SK-N-SH (cell line): ENCODE data around the gene CPEB3. TPM values are rescaled to one million over a fixed set of nuclear protein-coding genes. Genes with fewer than 3 reads are reported as not detected.

Source experiments
- CTCF ChIA-PET: fragments of 300-600, 350-600 bp; formaldehyde crosslinking; extraction: SDS; loops from one replicate; lab custom pipeline; 2021; lab: Yijun Ruan, JAX
- POLR2A ChIA-PET: fragments of 350-600 bp; sonication (Branson Sonifier 250); formaldehyde crosslinking; extraction: SDS; loops from one replicate; lab custom pipeline; 2020; ENCODE audit warnings: antibody characterized with exemption, inconsistent platforms; lab: Yijun Ruan, JAX
- DNase-seq: peaks from one replicate; pipeline ENCODE4 v3.0.0; 2012
- H2AFZ ChIP-seq: fragments of 200-600 bp; sonication (generic); 2 replicates; pipeline ENCODE4 v1.8.1; 2016; ENCODE audit warnings: antibody characterized with exemption, mild to moderate bottlenecking, low read depth
- H3F3A ChIP-seq: fragments of 200-600 bp; sonication (generic); replicated peaks from 2 replicates; pipeline ENCODE3; 2016; ENCODE audit warnings: antibody characterized with exemption, mild to moderate bottlenecking; ENCODE audit not compliant: insufficient read depth
- H3K27ac ChIP-seq, 2 experiments: fragments of 200-500 bp in 1 of 2; fragments of 200-600 bp in 1 of 2; sonication (Bioruptor generic) in 1 of 2; sonication (generic), shearing (Covaris generic) in 1 of 2; 2 replicates each; pipeline versions ENCODE4 v1.5.1 to v1.6.1; 2014 to 2016; ENCODE audit warnings: low read depth in 2 of 2, inconsistent platforms in 1 of 2, low read length in 1 of 2, mild to moderate bottlenecking in 1 of 2, mixed read lengths in 1 of 2
- H3K27me3 ChIP-seq: fragments of 200-600 bp; sonication (generic), shearing (Covaris generic); 2 replicates; pipeline ENCODE4 v1.6.1; 2016; ENCODE audit warnings: mixed run types; ENCODE audit not compliant: insufficient read depth
- H3K36me3 ChIP-seq, 2 experiments: fragments of 200-500 bp in 1 of 2; fragments of 200-600 bp in 1 of 2; sonication (Bioruptor generic) in 1 of 2; sonication (generic) in 1 of 2; replicated peaks in 1 of 2; 2 replicates each; pipeline versions ENCODE3 to v1.5.1; 2014 to 2016; ENCODE audit warnings: low read length in 1 of 2, mild to moderate bottlenecking in 1 of 2; ENCODE audit not compliant: insufficient read depth in 2 of 2, control insufficient read depth in 1 of 2
- H3K4me1 ChIP-seq, 2 experiments: fragments of 200-500 bp in 1 of 2; fragments of 200-600 bp in 1 of 2; sonication (Bioruptor generic) in 1 of 2; sonication (generic), shearing (Covaris generic) in 1 of 2; 2 replicates each; pipeline versions ENCODE4 v1.5.1 to v1.6.1; 2014 to 2016; ENCODE audit warnings: low read depth in 1 of 2, low read length in 1 of 2, mixed run types in 1 of 2; ENCODE audit not compliant: insufficient read depth in 2 of 2, control insufficient read depth in 1 of 2
- H3K4me2 ChIP-seq: fragments of 200-600 bp; sonication (generic), shearing (Covaris generic); 2 replicates; pipeline ENCODE4 v1.6.1; 2017; ENCODE audit warnings: mixed run types
- H3K4me3 ChIP-seq, 2 experiments: fragments of 200-500 bp in 1 of 2; fragments of 200-600 bp in 1 of 2; sonication (Bioruptor generic) in 1 of 2; sonication (generic), shearing (Covaris generic) in 1 of 2; 2 replicates each; pipeline versions ENCODE4 v1.5.1 to v1.8.1; 2014 to 2016; ENCODE audit warnings: low read depth in 2 of 2, inconsistent platforms in 1 of 2, low read length in 1 of 2, mild to moderate bottlenecking in 1 of 2, mixed read lengths in 1 of 2, moderate library complexity in 1 of 2
- H3K79me2 ChIP-seq: fragments of 200-600 bp; sonication (generic); 2 replicates; pipeline ENCODE4 v1.8.1; 2017; ENCODE audit warnings: mild to moderate bottlenecking; ENCODE audit not compliant: insufficient read depth
- H3K9ac ChIP-seq: fragments of 200-600 bp; sonication (generic); 2 replicates; pipeline ENCODE4 v1.6.1; 2017; ENCODE audit warnings: mixed run types
- H3K9me2 ChIP-seq: fragments of 200-600 bp; sonication (generic); 2 replicates; pipeline ENCODE4 v1.6.1; 2017; ENCODE audit warnings: mixed run types
- H3K9me3 ChIP-seq: fragments of 200-600 bp; sonication (generic); 2 replicates; pipeline ENCODE4 v1.6.1; 2017; ENCODE audit warnings: mixed run types, mild to moderate bottlenecking, moderate library complexity
- H4K20me1 ChIP-seq: fragments of 200-600 bp; sonication (generic); 2 replicates; pipeline ENCODE4 v1.6.1; 2017; ENCODE audit warnings: mild to moderate bottlenecking, mixed run types; ENCODE audit not compliant: insufficient read depth
- CHD2 ChIP-seq: fragments of 150-350 bp; IDR thresholded peaks from 2 replicates; pipeline ENCODE4 v1.6.1; 2018; ENCODE audit warnings: low read length; ENCODE audit not compliant: partially characterized antibody
- EP300 ChIP-seq, 2 experiments: IDR thresholded peaks; 2 replicates each; pipeline versions ENCODE4 v1.4.0 to v1.6.1; 2012; ENCODE audit warnings: borderline replicate concordance in 1 of 2, low read depth in 1 of 2, low read length in 1 of 2
- FOSL2 ChIP-seq: IDR thresholded peaks from 2 replicates; pipeline ENCODE4 v1.4.0; 2012; ENCODE audit warnings: low read depth, mild to moderate bottlenecking, moderate library complexity, borderline replicate concordance
- GATA2 ChIP-seq: sonication (generic); formaldehyde crosslinking; IDR thresholded peaks from 2 replicates; pipeline ENCODE4 v1.5.0; 2020; ENCODE audit warnings: mild to moderate bottlenecking, missing genetic modification reagents
- JUND ChIP-seq: IDR thresholded peaks from 2 replicates; pipeline ENCODE4 v1.4.0; 2012
- MEF2A ChIP-seq: IDR thresholded peaks from 2 replicates; pipeline ENCODE4 v1.4.0; 2012; ENCODE audit warnings: low read depth, borderline replicate concordance
- NFIC ChIP-seq: IDR thresholded peaks from 2 replicates; pipeline ENCODE4 v1.4.0; 2012; ENCODE audit warnings: borderline replicate concordance
- NRF1 ChIP-seq: IDR thresholded peaks from 2 replicates; pipeline ENCODE4 v1.6.1; 2012; ENCODE audit warnings: low read depth, mild to moderate bottlenecking, low read length
- POLR2AphosphoS5 ChIP-seq: IDR thresholded peaks from 2 replicates; pipeline ENCODE4 v1.6.1; 2012; ENCODE audit warnings: low read depth, low read length
- RAD21 ChIP-seq: IDR thresholded peaks from 2 replicates; pipeline ENCODE4 v1.6.1; 2012; ENCODE audit warnings: mild to moderate bottlenecking, low read length
- RCOR1 ChIP-seq: fragments of 150-350 bp; IDR thresholded peaks from 2 replicates; pipeline ENCODE4 v1.6.1; 2017; ENCODE audit warnings: antibody characterized with exemption, low read length
- RFX5 ChIP-seq: IDR thresholded peaks from 2 replicates; pipeline ENCODE4 v1.6.1; 2012; ENCODE audit warnings: mild to moderate bottlenecking, improper control_type of control experiment, low read length
- TAF1 ChIP-seq: IDR thresholded peaks from 2 replicates; pipeline ENCODE4 v1.6.1; 2012; ENCODE audit warnings: low read depth, mild to moderate bottlenecking, low read length, moderate library complexity, borderline replicate concordance
- TCF12 ChIP-seq: IDR thresholded peaks from 2 replicates; pipeline ENCODE4 v1.4.0; 2012
- TEAD4 ChIP-seq: IDR thresholded peaks from 2 replicates; pipeline ENCODE4 v1.4.0; 2012; ENCODE audit warnings: mild to moderate bottlenecking, borderline replicate concordance; ENCODE audit not compliant: insufficient read depth
- WGBS: methylation state at CpG from one replicate; pipeline ENCODE4 v1.1.6; 2017; ENCODE audit warnings: low lambda C conversion rate; 5-methylcytosine and 5-hydroxymethylcytosine counted together
- polyA plus RNA-seq, 3 experiments: library from polyadenylated mRNA; depleted of rRNA; stranded (reverse); fragments of >200 nt; gene quantifications; 2 replicates each; pipeline ENCODE4 v1.2.3, GENCODE V29; 2012
- TF ChIP-seq, protein P1 (sequence below): IDR thresholded peaks from 2 replicates; pipeline ENCODE4; 2012
- TF ChIP-seq, protein P2 (sequence below): fragments of 150-350 bp; IDR thresholded peaks from 2 replicates; pipeline ENCODE4 v1.6.1; 2016; ENCODE audit warnings: mild to moderate bottlenecking, low read depth, low read length
- TF ChIP-seq, protein P3 (sequence below): fragments of 150-350 bp; IDR thresholded peaks from 2 replicates; pipeline ENCODE4 v1.6.1; 2017; ENCODE audit warnings: antibody characterized with exemption, low read length, low read depth, borderline replicate concordance
- TF ChIP-seq, protein P4 (sequence below): IDR thresholded peaks from 2 replicates; pipeline ENCODE4 v1.6.1; 2012; ENCODE audit warnings: mild to moderate bottlenecking, low read depth, low read length, moderate library complexity

The CPEB3 gene
- polyA plus RNA-seq, 1 of the 3 experiments (the other 2 are of a cell fraction), result 0.36 TPM

DNA sequence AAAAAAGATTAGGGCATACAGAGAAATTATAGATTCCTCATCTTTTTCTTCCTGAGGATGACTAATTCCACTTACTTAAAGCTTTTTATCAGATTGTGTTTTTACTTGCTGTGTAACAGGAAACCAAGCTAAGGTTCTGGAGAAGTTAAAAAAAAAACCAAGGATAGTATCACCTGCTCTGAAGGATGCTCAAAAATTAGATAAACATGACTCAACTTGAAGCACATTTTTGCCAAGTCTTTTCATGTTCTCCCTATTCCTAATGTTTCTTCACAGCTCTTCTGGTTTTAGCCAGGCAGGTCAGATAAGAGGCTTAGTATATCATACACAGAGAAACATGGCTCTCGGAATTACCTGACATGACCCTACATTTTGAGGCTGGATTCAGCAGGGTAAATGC lies 90.3 kb downstream of the CPEB3 start:
- Histone ChIP-seq H3K9ac (no peak overlapping the region), H3F3A (peaks cover 10% of the 10 kb centered on the region), H3K4me1 (no peaks in the 10 kb centered on the region), H3K27ac (peak overlapping the region in 1 of 2 experiments; percentile 12; a peak in 1 of 4 replicates), H3K27me3 (no peaks in the 10 kb centered on the region), H3K79me2 (0 out of 2 replicates have a peak, but pooled peaks cover 2% of the 10 kb centered on the region), H3K9me3 (no peaks in the 10 kb centered on the region), H3K9me2 (no peaks in the 10 kb centered on the region), H2AFZ (no peak overlapping the region), H3K36me3 (no peaks in the 10 kb centered on the region), H3K4me3 (no peak overlapping the region), H4K20me1 (no peaks in the 10 kb centered on the region), H3K4me2 (no peak overlapping the region)
- POLR2A ChIA-PET, result no interaction called here
- CTCF ChIA-PET, result no interaction called here
- 94% methylated on average over 1 of the region's 1 CpG for WGBS
- TF ChIP-seq, protein P1, sequence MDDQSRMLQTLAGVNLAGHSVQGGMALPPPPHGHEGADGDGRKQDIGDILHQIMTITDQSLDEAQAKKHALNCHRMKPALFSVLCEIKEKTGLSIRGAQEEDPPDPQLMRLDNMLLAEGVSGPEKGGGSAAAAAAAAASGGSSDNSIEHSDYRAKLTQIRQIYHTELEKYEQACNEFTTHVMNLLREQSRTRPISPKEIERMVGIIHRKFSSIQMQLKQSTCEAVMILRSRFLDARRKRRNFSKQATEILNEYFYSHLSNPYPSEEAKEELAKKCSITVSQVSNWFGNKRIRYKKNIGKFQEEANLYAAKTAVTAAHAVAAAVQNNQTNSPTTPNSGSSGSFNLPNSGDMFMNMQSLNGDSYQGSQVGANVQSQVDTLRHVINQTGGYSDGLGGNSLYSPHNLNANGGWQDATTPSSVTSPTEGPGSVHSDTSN, result peak; percentile 30; the same call in 1 of the 2 replicates
- TF ChIP-seq CHD2 (no peak), EP300 (IDR thresholded peaks at IDR 0.05; ENCODE audit: borderline replicate concordance in 1 of 2, low read depth in 1 of 2, low read length in 1 of 2) (0 out of 4 replicates have a peak, but pooled peaks of 1 of the 2 experiments have one; percentile 25), JUND (no peak; the same call in 1 of the 2 replicates), TCF12 (peak; percentile 49; the same call in 1 of the 2 replicates), TEAD4 (0 out of 2 replicates have a peak, but pooled peaks have one; percentile 35), POLR2AphosphoS5 (no peak), FOSL2 (peak; percentile 27; the same call in 1 of the 2 replicates), NFIC (peak; percentile 27; the same call in 1 of the 2 replicates), RAD21 (no peak)
- TF ChIP-seq, protein P2, sequence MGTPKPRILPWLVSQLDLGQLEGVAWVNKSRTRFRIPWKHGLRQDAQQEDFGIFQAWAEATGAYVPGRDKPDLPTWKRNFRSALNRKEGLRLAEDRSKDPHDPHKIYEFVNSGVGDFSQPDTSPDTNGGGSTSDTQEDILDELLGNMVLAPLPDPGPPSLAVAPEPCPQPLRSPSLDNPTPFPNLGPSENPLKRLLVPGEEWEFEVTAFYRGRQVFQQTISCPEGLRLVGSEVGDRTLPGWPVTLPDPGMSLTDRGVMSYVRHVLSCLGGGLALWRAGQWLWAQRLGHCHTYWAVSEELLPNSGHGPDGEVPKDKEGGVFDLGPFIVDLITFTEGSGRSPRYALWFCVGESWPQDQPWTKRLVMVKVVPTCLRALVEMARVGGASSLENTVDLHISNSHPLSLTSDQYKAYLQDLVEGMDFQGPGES, result no peak
- TF ChIP-seq, protein P3, sequence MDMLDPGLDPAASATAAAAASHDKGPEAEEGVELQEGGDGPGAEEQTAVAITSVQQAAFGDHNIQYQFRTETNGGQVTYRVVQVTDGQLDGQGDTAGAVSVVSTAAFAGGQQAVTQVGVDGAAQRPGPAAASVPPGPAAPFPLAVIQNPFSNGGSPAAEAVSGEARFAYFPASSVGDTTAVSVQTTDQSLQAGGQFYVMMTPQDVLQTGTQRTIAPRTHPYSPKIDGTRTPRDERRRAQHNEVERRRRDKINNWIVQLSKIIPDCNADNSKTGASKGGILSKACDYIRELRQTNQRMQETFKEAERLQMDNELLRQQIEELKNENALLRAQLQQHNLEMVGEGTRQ, result no peak
- DNase-seq, result no peak

DNA sequence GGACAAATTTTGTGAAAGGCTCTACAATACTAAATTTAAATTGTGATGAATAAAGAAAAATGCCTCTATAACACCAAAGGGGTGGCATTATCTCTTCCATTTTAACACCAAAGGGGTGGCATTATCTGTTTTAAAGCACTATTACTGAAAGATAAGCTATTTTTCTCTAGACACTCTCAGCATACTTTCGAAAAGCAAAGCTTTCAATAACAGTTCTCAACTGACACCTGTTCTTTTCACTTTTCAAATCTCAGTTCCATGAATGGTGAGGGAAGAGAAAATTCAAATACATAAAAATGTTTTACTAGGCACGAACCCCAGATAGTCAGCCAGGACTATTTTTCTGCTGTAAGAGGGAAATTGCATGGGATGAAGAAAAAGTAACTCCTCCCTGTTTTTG lies 103.8 kb downstream of the CPEB3 start:
- H3K9ac ChIP-seq, result no peak overlapping the region
- no peak for DNase-seq
- H3K9me2 ChIP-seq, result no peaks in the 10 kb centered on the region
- no peak overlapping the region for H3K27ac ChIP-seq
- no peaks in the 10 kb centered on the region for H3K9me3 ChIP-seq
- H3K36me3 ChIP-seq, result peaks cover 0 to 5% of the 10 kb centered on the region in 2 experiments
- H3K79me2 ChIP-seq, result no peaks in the 10 kb centered on the region
- no peak overlapping the region for H3K4me3 ChIP-seq
- H2AFZ ChIP-seq, result no peak overlapping the region
- H3K4me2 ChIP-seq, result no peak overlapping the region
- 89% methylated on average over 2 of the region's 2 CpGs for WGBS
- H4K20me1 ChIP-seq, result no peaks in the 10 kb centered on the region
- ChIA-PET CTCF (interaction anchor here (1.4 kb wide), 1 partner anchor 99 kb away, joined by 3 read pairs; no protein-coding TSS in a partner anchor), POLR2A (no interaction called here)
- H3F3A ChIP-seq, result no peaks in the 10 kb centered on the region
- no peaks in the 10 kb centered on the region for H3K4me1 ChIP-seq
- no peaks in the 10 kb centered on the region for H3K27me3 ChIP-seq
- TF ChIP-seq GATA2, result no peak
- TF ChIP-seq, protein P3, result no peak
- no peak for TF ChIP-seq MEF2A
- TF ChIP-seq NRF1, result no peak
- no peak for TF ChIP-seq TAF1
- no peak for TF ChIP-seq RCOR1
- no peak for TF ChIP-seq NFIC
- TF ChIP-seq, protein P2, result no peak
- no peak for TF ChIP-seq RFX5
- TF ChIP-seq, protein P4, sequence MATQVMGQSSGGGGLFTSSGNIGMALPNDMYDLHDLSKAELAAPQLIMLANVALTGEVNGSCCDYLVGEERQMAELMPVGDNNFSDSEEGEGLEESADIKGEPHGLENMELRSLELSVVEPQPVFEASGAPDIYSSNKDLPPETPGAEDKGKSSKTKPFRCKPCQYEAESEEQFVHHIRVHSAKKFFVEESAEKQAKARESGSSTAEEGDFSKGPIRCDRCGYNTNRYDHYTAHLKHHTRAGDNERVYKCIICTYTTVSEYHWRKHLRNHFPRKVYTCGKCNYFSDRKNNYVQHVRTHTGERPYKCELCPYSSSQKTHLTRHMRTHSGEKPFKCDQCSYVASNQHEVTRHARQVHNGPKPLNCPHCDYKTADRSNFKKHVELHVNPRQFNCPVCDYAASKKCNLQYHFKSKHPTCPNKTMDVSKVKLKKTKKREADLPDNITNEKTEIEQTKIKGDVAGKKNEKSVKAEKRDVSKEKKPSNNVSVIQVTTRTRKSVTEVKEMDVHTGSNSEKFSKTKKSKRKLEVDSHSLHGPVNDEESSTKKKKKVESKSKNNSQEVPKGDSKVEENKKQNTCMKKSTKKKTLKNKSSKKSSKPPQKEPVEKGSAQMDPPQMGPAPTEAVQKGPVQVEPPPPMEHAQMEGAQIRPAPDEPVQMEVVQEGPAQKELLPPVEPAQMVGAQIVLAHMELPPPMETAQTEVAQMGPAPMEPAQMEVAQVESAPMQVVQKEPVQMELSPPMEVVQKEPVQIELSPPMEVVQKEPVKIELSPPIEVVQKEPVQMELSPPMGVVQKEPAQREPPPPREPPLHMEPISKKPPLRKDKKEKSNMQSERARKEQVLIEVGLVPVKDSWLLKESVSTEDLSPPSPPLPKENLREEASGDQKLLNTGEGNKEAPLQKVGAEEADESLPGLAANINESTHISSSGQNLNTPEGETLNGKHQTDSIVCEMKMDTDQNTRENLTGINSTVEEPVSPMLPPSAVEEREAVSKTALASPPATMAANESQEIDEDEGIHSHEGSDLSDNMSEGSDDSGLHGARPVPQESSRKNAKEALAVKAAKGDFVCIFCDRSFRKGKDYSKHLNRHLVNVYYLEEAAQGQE, result no peak
